Neural cell (in vitro differentiated cells): Measurements from ENCODE around the gene ADTRP. TPM values are rescaled to one million over a fixed set of nuclear protein-coding genes. Genes with fewer than 3 reads are reported as not detected.

Experiments used
- H2AFZ ChIP-seq: fragments of 200-600, 300-800 bp; sonication (generic), shearing (Covaris generic); 2 replicates; pipeline ENCODE4 v1.6.0; 2014; ENCODE audit warnings: low read depth, mild to moderate bottlenecking, antibody characterized with exemption, low read length, moderate library complexity
- H3F3A ChIP-seq: fragments of 200-600 bp; shearing (Covaris generic); 2 replicates; pipeline ENCODE4 v1.6.1; 2016; ENCODE audit warnings: mild to moderate bottlenecking, moderate library complexity, mixed read lengths, antibody characterized with exemption, low read length; ENCODE audit not compliant: insufficient read depth, poor library complexity, severe bottlenecking
- H3K27ac ChIP-seq: fragments of 200-600, 300-800 bp; sonication (generic), shearing (Covaris generic); 2 replicates; pipeline ENCODE4 v1.5.1; 2014; ENCODE audit warnings: mild to moderate bottlenecking, low read length, moderate library complexity
- H3K27me3 ChIP-seq: fragments of 300-800, 200-600 bp; sonication (generic), shearing (Covaris generic); 2 replicates; pipeline ENCODE4 v1.6.0; 2014; ENCODE audit warnings: mild to moderate bottlenecking, low read depth, low read length, moderate library complexity; ENCODE audit not compliant: insufficient read depth
- H3K36me3 ChIP-seq: fragments of 300-800, 200-600 bp; sonication (generic), shearing (Covaris generic); 2 replicates; pipeline ENCODE4 v1.5.1; 2014; ENCODE audit warnings: mild to moderate bottlenecking, antibody characterized with exemption, low read length, moderate library complexity; ENCODE audit not compliant: insufficient read depth
- H3K4me2 ChIP-seq: fragments of 300-800, 200-600 bp; sonication (generic), shearing (Covaris generic); 2 replicates; pipeline ENCODE4 v1.6.0; 2014; ENCODE audit warnings: mild to moderate bottlenecking, low read length
- H3K4me3 ChIP-seq: fragments of 300-800, 200-600 bp; sonication (generic), shearing (Covaris generic); 2 replicates; pipeline ENCODE4 v1.5.1; 2014; ENCODE audit warnings: mild to moderate bottlenecking, low read length, moderate library complexity
- H3K79me2 ChIP-seq: fragments of 200-600 bp; shearing (Covaris generic); replicated peaks from 2 replicates; pipeline ENCODE4 v1.6.0; 2014; ENCODE audit warnings: mild to moderate bottlenecking, low read length, moderate library complexity; ENCODE audit not compliant: insufficient read depth
- H3K9ac ChIP-seq: fragments of 300-800, 200-600 bp; sonication (generic), shearing (Covaris generic); 2 replicates; pipeline ENCODE4 v1.6.1; 2016; ENCODE audit warnings: mild to moderate bottlenecking, low read length, mixed read lengths
- H3K9me2 ChIP-seq: fragments of 200-600 bp; shearing (Covaris generic); 2 replicates; pipeline ENCODE4 v1.6.1; 2016; ENCODE audit warnings: mild to moderate bottlenecking, low read length, mixed read lengths; ENCODE audit not compliant: insufficient read depth
- H3K9me3 ChIP-seq: fragments of 200-600, 300-800 bp; sonication (generic), shearing (Covaris generic); 2 replicates; pipeline ENCODE4 v1.6.1; 2016; ENCODE audit warnings: mild to moderate bottlenecking, mixed run types, low read length, moderate library complexity, mixed read lengths
- H4K20me1 ChIP-seq: fragments of 200-600 bp; shearing (Covaris generic); 2 replicates; pipeline ENCODE4 v1.6.1; 2016; ENCODE audit warnings: mild to moderate bottlenecking, mixed run types; ENCODE audit not compliant: insufficient read depth
- CTCF ChIP-seq: fragments of 450-650 bp; IDR thresholded peaks from 2 replicates; pipeline ENCODE4 v1.5.1; 2014; ENCODE audit warnings: antibody characterized with exemption, mild to moderate bottlenecking, moderate library complexity; ENCODE audit not compliant: poor library complexity, severe bottlenecking
- EP300 ChIP-seq: fragments of 450-650 bp; conservative IDR thresholded peaks from 2 replicates; pipeline ENCODE4 v1.6.1; 2014; ENCODE audit warnings: antibody characterized with exemption, mild to moderate bottlenecking, moderate library complexity; ENCODE audit not compliant: poor library complexity, severe bottlenecking
- EZH2 ChIP-seq: fragments of 200-600, 300-800 bp; shearing (Covaris generic), sonication (generic); IDR thresholded peaks from 2 replicates; pipeline ENCODE4 v1.6.1; 2014; ENCODE audit warnings: antibody characterized with exemption, low read length, borderline replicate concordance, mild to moderate bottlenecking; ENCODE audit not compliant: insufficient read depth, poor library complexity, severe bottlenecking
- MXI1 ChIP-seq: fragments of 450-650 bp; conservative IDR thresholded peaks from 2 replicates; pipeline ENCODE4 v1.6.1; 2014; ENCODE audit warnings: antibody characterized with exemption, mild to moderate bottlenecking; ENCODE audit not compliant: poor library complexity, severe bottlenecking
- POLR2AphosphoS5 ChIP-seq: IDR thresholded peaks from 2 replicates; pipeline ENCODE4 v1.6.1; 2012
- RAD21 ChIP-seq: fragments of 450-650 bp; conservative IDR thresholded peaks from 2 replicates; pipeline ENCODE4 v1.6.1; 2014; ENCODE audit warnings: antibody characterized with exemption, mild to moderate bottlenecking, moderate library complexity
- REST ChIP-seq: IDR thresholded peaks from 2 replicates; pipeline ENCODE4 v1.6.1; 2012; ENCODE audit warnings: borderline replicate concordance
- SMC3 ChIP-seq: fragments of 450-650 bp; conservative IDR thresholded peaks from 2 replicates; pipeline ENCODE4 v1.6.1; 2014; ENCODE audit warnings: antibody characterized with exemption, mild to moderate bottlenecking, moderate library complexity; ENCODE audit not compliant: poor library complexity
- TAF1 ChIP-seq: IDR thresholded peaks from 2 replicates; pipeline ENCODE4 v1.6.1; 2012; ENCODE audit warnings: low read depth
- polyA plus RNA-seq: library from polyadenylated mRNA; depleted of rRNA; stranded (reverse); fragments of >200 nt; gene quantifications from 2 replicates; pipeline ENCODE4 v1.2.3, GENCODE V29; 2014

Gene ADTRP
- polyA plus RNA-seq, 1 donor from 2014 or later = not detected

- Histone ChIP-seq H3K4me2 (no peak overlapping the region), H3K4me3 (no peak overlapping the region), H3K27ac (no peak overlapping the region), H3K27me3 (peaks cover 4% of the 10 kb centered on the region), H3K9me2 (no peaks in the 10 kb centered on the region), H3K36me3 (no peaks in the 10 kb centered on the region), H3K9ac (no peak overlapping the region), H2AFZ (no peak overlapping the region), H3K9me3 (no peaks in the 10 kb centered on the region), H3F3A (no peaks in the 10 kb centered on the region), H3K79me2 (no peaks in the 10 kb centered on the region), H4K20me1 (no peaks in the 10 kb centered on the region)
- TF ChIP-seq MXI1 (no peak), REST (no peak), EZH2 (no peak), CTCF (no peak), POLR2AphosphoS5 (no peak), TAF1 (no peak), RAD21 (no peak), EP300 (no peak), SMC3 (no peak)
These were observed 7.0 kb downstream of the ADTRP start for GRCh38 chr6:11771473-11772048.

- H3K79me2 ChIP-seq = no peaks in the 10 kb centered on the region
- H4K20me1 ChIP-seq = no peaks in the 10 kb centered on the region
- no peak overlapping the region for H3K4me3 ChIP-seq
- H3K9me2 ChIP-seq = no peaks in the 10 kb centered on the region
- no peak overlapping the region for H2AFZ ChIP-seq
- TF ChIP-seq MXI1 = no peak
- TF ChIP-seq SMC3 = no peak
- TF ChIP-seq RAD21 = no peak
- TF ChIP-seq TAF1 = no peak
- TF ChIP-seq REST = no peak
- no peak for TF ChIP-seq CTCF
- no peak for TF ChIP-seq EP300
- TF ChIP-seq POLR2AphosphoS5 = no peak
- TF ChIP-seq EZH2 = no peak
- no peak overlapping the region for H3K4me2 ChIP-seq
- no peak overlapping the region for H3K9ac ChIP-seq
- H3K36me3 ChIP-seq = no peaks in the 10 kb centered on the region
- H3K27me3 ChIP-seq = peaks cover 4% of the 10 kb centered on the region
- no peak overlapping the region for H3K27ac ChIP-seq
- no peaks in the 10 kb centered on the region for H3K9me3 ChIP-seq
- H3F3A ChIP-seq = no peaks in the 10 kb centered on the region
These were observed 7.8 kb downstream of the ADTRP start for GRCh38 chr6:11770546-11771466.
